ENCODE measurements around the gene INPP4A. TPM values are rescaled to one million over a fixed set of nuclear protein-coding genes. Genes with fewer than 3 reads are reported as not detected.

INPP4A gene
- total and polyA plus RNA-seq, 8 donors = 20.6 to 34.2 (median 23.5) TPM

- Histone ChIP-seq H3K4me3 (no peak overlapping the region), H3K27me3 (no peaks in the 10 kb centered on the region), H3K9me3 (no peaks in the 10 kb centered on the region), H3K4me1 (no peaks in the 10 kb centered on the region), H3K27ac (no peak overlapping the region), H3K36me3 (peaks cover 0 to 99% of the 10 kb centered on the region in 2 donors)
- DNase-seq (no peak), ATAC-seq (no peak)
- TF ChIP-seq, protein P1, sequence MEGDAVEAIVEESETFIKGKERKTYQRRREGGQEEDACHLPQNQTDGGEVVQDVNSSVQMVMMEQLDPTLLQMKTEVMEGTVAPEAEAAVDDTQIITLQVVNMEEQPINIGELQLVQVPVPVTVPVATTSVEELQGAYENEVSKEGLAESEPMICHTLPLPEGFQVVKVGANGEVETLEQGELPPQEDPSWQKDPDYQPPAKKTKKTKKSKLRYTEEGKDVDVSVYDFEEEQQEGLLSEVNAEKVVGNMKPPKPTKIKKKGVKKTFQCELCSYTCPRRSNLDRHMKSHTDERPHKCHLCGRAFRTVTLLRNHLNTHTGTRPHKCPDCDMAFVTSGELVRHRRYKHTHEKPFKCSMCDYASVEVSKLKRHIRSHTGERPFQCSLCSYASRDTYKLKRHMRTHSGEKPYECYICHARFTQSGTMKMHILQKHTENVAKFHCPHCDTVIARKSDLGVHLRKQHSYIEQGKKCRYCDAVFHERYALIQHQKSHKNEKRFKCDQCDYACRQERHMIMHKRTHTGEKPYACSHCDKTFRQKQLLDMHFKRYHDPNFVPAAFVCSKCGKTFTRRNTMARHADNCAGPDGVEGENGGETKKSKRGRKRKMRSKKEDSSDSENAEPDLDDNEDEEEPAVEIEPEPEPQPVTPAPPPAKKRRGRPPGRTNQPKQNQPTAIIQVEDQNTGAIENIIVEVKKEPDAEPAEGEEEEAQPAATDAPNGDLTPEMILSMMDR (IDR thresholded peaks at IDR 0.05) = no peak
- intact Hi-C loops (cut with DNase I) = no loop called here
These were observed 128.8 kb downstream of the INPP4A start for GRCh38 chr2:98573426-98573825.

- intact Hi-C loops (cut with DNase I) = no loop called here
These were observed 132.1 kb downstream of the INPP4A start for GRCh38 chr2:98576666-98577312.

GRCh38 chr2:98577313-98577712 is 132.7 kb downstream of the INPP4A start:
- Histone ChIP-seq H3K9me3 (no peaks in the 10 kb centered on the region), H3K36me3 (peaks cover 0 to 99% of the 10 kb centered on the region in 2 donors), H3K27me3 (no peaks in the 10 kb centered on the region), H3K4me3 (no peak overlapping the region), H3K4me1 (no peaks in the 10 kb centered on the region), H3K27ac (no peak overlapping the region)
- ATAC-seq (no peak), DNase-seq (no peak)
- TF ChIP-seq, protein P1 (IDR thresholded peaks at IDR 0.05) = no peak
- intact Hi-C loops (cut with DNase I) = no loop called here

More at GRCh38 chr2:98576666-98577312, 132.1 kb downstream of the INPP4A start:
- Histone ChIP-seq H3K27ac (no peak overlapping the region), H3K36me3 (peaks cover 0 to 99% of the 10 kb centered on the region in 2 donors), H3K4me1 (no peaks in the 10 kb centered on the region), H3K4me3 (no peak overlapping the region), H3K27me3 (no peaks in the 10 kb centered on the region), H3K9me3 (no peaks in the 10 kb centered on the region)
- no peak for ATAC-seq
- TF ChIP-seq, protein P1 (IDR thresholded peaks at IDR 0.05) = no peak
- no peak for DNase-seq

- DNase-seq = no peak
- Histone ChIP-seq H3K9me3 (no peaks in the 10 kb centered on the region), H3K36me3 (peaks cover 0 to 99% of the 10 kb centered on the region in 2 donors), H3K4me1 (no peaks in the 10 kb centered on the region), H3K27ac (no peak overlapping the region), H3K4me3 (no peak overlapping the region), H3K27me3 (no peaks in the 10 kb centered on the region)
- ATAC-seq = no peak
- intact Hi-C loops (cut with DNase I) = no loop called here
- TF ChIP-seq, protein P1 (IDR thresholded peaks at IDR 0.05) = no peak
These were observed 133.6 kb downstream of the INPP4A start for GRCh38 chr2:98578231-98578630.

GRCh38 chr2:98579926-98580325 is 135.3 kb downstream of the INPP4A start:
- no peaks in the 10 kb centered on the region for H3K4me1 ChIP-seq
- no peaks in the 10 kb centered on the region for H3K9me3 ChIP-seq
- no peak overlapping the region for H3K4me3 ChIP-seq
- peaks cover 0 to 98% of the 10 kb centered on the region in 2 donors for H3K36me3 ChIP-seq
- H3K27me3 ChIP-seq = no peaks in the 10 kb centered on the region
- H3K27ac ChIP-seq = no peak overlapping the region
- TF ChIP-seq, protein P1 (IDR thresholded peaks at IDR 0.05) = no peak
- DNase-seq = no peak
- no peak for ATAC-seq
- intact Hi-C loops (cut with DNase I) = no loop called here

Data from left lung (tissue), 10 donors.